ENCODE data around the gene ZNF600.

- TF ChIP-seq NCOR1 (IDR thresholded peaks at IDR 0.05; ENCODE audit: borderline replicate concordance, low read length), result no peak
- no peak for TF ChIP-seq REL (CRISPR knock-in tag; conservative IDR thresholded peaks at IDR 0.05)
- TF ChIP-seq DPF2 (CRISPR knock-in tag; IDR thresholded peaks at IDR 0.05; ENCODE audit: borderline replicate concordance, low read depth), result no peak
- no peak for TF ChIP-seq PBX3 (CRISPR knock-in tag; IDR thresholded peaks at IDR 0.05; ENCODE audit: borderline replicate concordance)
- TF ChIP-seq TSC22D2 (CRISPR knock-in tag; IDR thresholded peaks at IDR 0.05; ENCODE audit: borderline replicate concordance), result no peak
Observed at GRCh38 chr19:52786078-52786463, 520 bp downstream of the ZNF600 start.

Measured in HepG2 (cell line).